GM23338 (cell line): ENCODE measurements around the gene SYNDIG1L. TPM values are rescaled to one million over a fixed set of nuclear protein-coding genes. Genes with fewer than 3 reads are reported as not detected.

Source experiments
- ATAC-seq: fragments of 200-7000 bp; cut with Tn5 transposase; 3 replicates; pipeline ENCODE4 v1.9.1; 2020
- DNase-seq: peaks from one replicate; pipeline ENCODE4 v3.0.0-alpha.2; 2015; ENCODE audit warnings: low spot score
- H2AFZ ChIP-seq: fragments of 200-600 bp; sonication (generic); 2 replicates; pipeline ENCODE4 v1.8.0; 2016; ENCODE audit warnings: antibody characterized with exemption, mild to moderate bottlenecking, moderate library complexity
- H3F3A ChIP-seq: fragments of 200-600 bp; sonication (generic); replicated peaks from 2 replicates; pipeline ENCODE4 v1.8.0; 2017; ENCODE audit warnings: antibody characterized with exemption, mixed run types, low read depth
- H3K27ac ChIP-seq: fragments of 200-600 bp; sonication (generic); 2 replicates; pipeline ENCODE4 v1.6.1; 2016; ENCODE audit warnings: low read depth
- H3K27me3 ChIP-seq: fragments of 200-600 bp; sonication (generic); 2 replicates; pipeline ENCODE4 v1.8.0; 2016; ENCODE audit warnings: mild to moderate bottlenecking, mixed run types, moderate library complexity; ENCODE audit not compliant: insufficient read depth
- H3K36me3 ChIP-seq: fragments of 200-600 bp; sonication (generic); 2 replicates; pipeline ENCODE4 v1.8.0; 2016; ENCODE audit warnings: mild to moderate bottlenecking; ENCODE audit not compliant: insufficient read depth
- H3K4me1 ChIP-seq: fragments of 200-600 bp; sonication (generic); 2 replicates; pipeline ENCODE4 v1.8.0; 2016; ENCODE audit warnings: mild to moderate bottlenecking, moderate library complexity; ENCODE audit not compliant: insufficient read depth
- H3K4me2 ChIP-seq: fragments of 200-600 bp; sonication (generic); 2 replicates; pipeline ENCODE4 v1.7.1; 2017; ENCODE audit warnings: mixed run types
- H3K4me3 ChIP-seq: fragments of 200-600 bp; sonication (generic); 2 replicates; pipeline ENCODE4 v1.6.1; 2016; ENCODE audit warnings: mixed run types
- H3K79me2 ChIP-seq: fragments of 200-600 bp; sonication (generic); replicated peaks from 2 replicates; pipeline ENCODE4 v1.8.0; 2017; ENCODE audit warnings: mild to moderate bottlenecking; ENCODE audit not compliant: insufficient read depth
- H3K9me2 ChIP-seq: fragments of 200-600 bp; sonication (generic); 2 replicates; pipeline ENCODE4 v1.8.0; 2017; ENCODE audit not compliant: insufficient read depth
- H4K20me1 ChIP-seq: fragments of 200-600 bp; sonication (generic); replicated peaks from 2 replicates; pipeline ENCODE4 v1.8.0; 2017; ENCODE audit warnings: mild to moderate bottlenecking; ENCODE audit not compliant: insufficient read depth
- H3K27ac Mint-ChIP-seq: 2 replicates; pipeline ENCODE4 v1.8.0; 2020; ENCODE audit warnings: inconsistent platforms, mild to moderate bottlenecking, moderate library complexity, mixed read lengths
- H3K27me3 Mint-ChIP-seq: 3 replicates; pipeline ENCODE4 v1.8.0; 2022; ENCODE audit warnings: low read depth, mild to moderate bottlenecking, moderate library complexity, mixed read lengths, inconsistent platforms; ENCODE audit not compliant: insufficient read depth, poor library complexity
- H3K36me3 Mint-ChIP-seq: 3 replicates; pipeline ENCODE4 v1.8.0; 2021; ENCODE audit warnings: low read depth, mild to moderate bottlenecking, inconsistent platforms, moderate library complexity, mixed read lengths
- H3K4me1 Mint-ChIP-seq: 3 replicates; pipeline ENCODE4 v1.8.0; 2020; ENCODE audit warnings: mild to moderate bottlenecking, inconsistent platforms, mixed read lengths
- H3K4me3 Mint-ChIP-seq: 3 replicates; pipeline ENCODE4 v1.8.0; 2021; ENCODE audit warnings: moderate library complexity, mild to moderate bottlenecking, inconsistent platforms, mixed read lengths
- H3K9me3 Mint-ChIP-seq: 3 replicates; pipeline ENCODE4 v1.8.0; 2020; ENCODE audit warnings: moderate library complexity, mild to moderate bottlenecking, inconsistent platforms, mixed read lengths
- STAT1 ChIP-seq: IDR thresholded peaks from one replicate; pipeline ENCODE4 v1.6.1; 2016; ENCODE audit warnings: antibody characterized with exemption; ENCODE audit not compliant: unreplicated experiment
- polyA plus RNA-seq: library from polyadenylated mRNA; unstranded; fragments of >200 nt; fragmentation: Nextera tagmentation; extraction: Ambion mirVana; gene quantifications from 2 replicates; pipeline ENCODE4 v1.2.1, GENCODE V29; 2016
- total RNA-seq: library from RNA; depleted of rRNA; stranded (reverse); fragments of >200 nt; shearing (Covaris generic); gene quantifications from 2 replicates; pipeline ENCODE4 v1.2.3, GENCODE V29; 2014
- TF ChIP-seq, protein P1 (sequence below): IDR thresholded peaks from one replicate; pipeline ENCODE4 v1.6.1; 2018; ENCODE audit warnings: antibody characterized with exemption; ENCODE audit not compliant: unreplicated experiment
- TF ChIP-seq, protein P2 (sequence below): fragments of 250-450 bp; sonication (Bioruptor Pico); IDR thresholded peaks from 2 replicates; pipeline ENCODE4 v1.5.0; 2020; ENCODE audit warnings: mild to moderate bottlenecking, moderate library complexity
- TF ChIP-seq, protein P3 (sequence below), 2 experiments: fragments of 200-600 bp in 1 of 2; sonication (generic) in 1 of 2; conservative IDR thresholded peaks; 2 replicates each; pipeline versions ENCODE4 v1.5.1 to v1.6.1; 2016 to 2017; ENCODE audit warnings: antibody characterized with exemption in 2 of 2, low read depth in 2 of 2, mild to moderate bottlenecking in 2 of 2, moderate library complexity in 1 of 2

Gene SYNDIG1L
- total and polyA plus RNA-seq, 2 experiments from 2014 or later, result 0.65 to 2.1 TPM

DNA sequence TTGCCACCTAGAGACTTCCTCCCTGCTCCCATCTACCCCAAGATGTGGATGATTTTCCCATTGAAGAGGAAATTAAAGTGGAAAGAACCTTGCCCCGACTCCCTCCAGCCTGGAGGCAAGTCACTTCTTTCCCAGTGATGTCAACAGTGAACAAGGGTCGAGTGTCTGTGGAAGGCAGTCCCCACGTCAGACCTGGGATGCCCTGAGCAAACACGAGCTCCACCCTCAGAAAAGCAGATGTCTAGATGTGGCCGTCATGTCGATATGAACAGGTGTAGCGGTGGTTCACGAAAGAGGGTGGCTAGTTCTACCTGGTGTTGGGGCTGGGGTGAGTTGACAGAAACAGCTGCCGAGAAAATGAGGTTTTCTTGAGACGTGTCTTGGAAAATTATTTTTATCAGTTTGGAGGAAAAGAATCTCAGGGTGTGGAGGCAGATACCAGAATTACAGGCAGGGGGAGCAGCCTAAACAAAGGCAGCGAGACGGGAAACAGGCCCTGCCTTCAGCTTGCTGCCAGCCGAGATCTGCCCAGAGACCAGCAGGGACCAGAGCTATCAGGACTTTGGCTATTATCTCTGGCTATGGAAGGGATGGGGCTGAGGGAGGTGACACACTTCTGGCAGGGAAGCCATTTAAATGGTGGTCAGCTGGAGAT, 25.9 kb downstream of the SYNDIG1L start:
- no peak overlapping the region for H3K27ac ChIP-seq
- 0 out of 2 replicates have a peak overlapping the region, but pooled peaks have one; percentile 30 for H3K4me2 ChIP-seq
- Mint-ChIP-seq H3K4me1 (peaks cover 55% of the 10 kb centered on the region), H3K4me3 (no peak overlapping the region; the same call in 2 of the 3 replicates), H3K27me3 (peaks cover 14% of the 10 kb centered on the region), H3K36me3 (no peaks in the 10 kb centered on the region; the same call in 1 of the 3 replicates), H3K9me3 (no peaks in the 10 kb centered on the region), H3K27ac (peak overlapping the region; percentile 16; the same call in 1 of the 2 replicates)
- ATAC-seq (peak; percentile 60), DNase-seq (peak; percentile 73)
- H3K4me3 ChIP-seq, result no peak overlapping the region
- H3K9me2 ChIP-seq, result no peaks in the 10 kb centered on the region
- peaks cover 24% of the 10 kb centered on the region for H3F3A ChIP-seq
- no peak for TF ChIP-seq STAT1
- TF ChIP-seq, protein P1, sequence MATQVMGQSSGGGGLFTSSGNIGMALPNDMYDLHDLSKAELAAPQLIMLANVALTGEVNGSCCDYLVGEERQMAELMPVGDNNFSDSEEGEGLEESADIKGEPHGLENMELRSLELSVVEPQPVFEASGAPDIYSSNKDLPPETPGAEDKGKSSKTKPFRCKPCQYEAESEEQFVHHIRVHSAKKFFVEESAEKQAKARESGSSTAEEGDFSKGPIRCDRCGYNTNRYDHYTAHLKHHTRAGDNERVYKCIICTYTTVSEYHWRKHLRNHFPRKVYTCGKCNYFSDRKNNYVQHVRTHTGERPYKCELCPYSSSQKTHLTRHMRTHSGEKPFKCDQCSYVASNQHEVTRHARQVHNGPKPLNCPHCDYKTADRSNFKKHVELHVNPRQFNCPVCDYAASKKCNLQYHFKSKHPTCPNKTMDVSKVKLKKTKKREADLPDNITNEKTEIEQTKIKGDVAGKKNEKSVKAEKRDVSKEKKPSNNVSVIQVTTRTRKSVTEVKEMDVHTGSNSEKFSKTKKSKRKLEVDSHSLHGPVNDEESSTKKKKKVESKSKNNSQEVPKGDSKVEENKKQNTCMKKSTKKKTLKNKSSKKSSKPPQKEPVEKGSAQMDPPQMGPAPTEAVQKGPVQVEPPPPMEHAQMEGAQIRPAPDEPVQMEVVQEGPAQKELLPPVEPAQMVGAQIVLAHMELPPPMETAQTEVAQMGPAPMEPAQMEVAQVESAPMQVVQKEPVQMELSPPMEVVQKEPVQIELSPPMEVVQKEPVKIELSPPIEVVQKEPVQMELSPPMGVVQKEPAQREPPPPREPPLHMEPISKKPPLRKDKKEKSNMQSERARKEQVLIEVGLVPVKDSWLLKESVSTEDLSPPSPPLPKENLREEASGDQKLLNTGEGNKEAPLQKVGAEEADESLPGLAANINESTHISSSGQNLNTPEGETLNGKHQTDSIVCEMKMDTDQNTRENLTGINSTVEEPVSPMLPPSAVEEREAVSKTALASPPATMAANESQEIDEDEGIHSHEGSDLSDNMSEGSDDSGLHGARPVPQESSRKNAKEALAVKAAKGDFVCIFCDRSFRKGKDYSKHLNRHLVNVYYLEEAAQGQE, result no peak
- TF ChIP-seq, protein P2, sequence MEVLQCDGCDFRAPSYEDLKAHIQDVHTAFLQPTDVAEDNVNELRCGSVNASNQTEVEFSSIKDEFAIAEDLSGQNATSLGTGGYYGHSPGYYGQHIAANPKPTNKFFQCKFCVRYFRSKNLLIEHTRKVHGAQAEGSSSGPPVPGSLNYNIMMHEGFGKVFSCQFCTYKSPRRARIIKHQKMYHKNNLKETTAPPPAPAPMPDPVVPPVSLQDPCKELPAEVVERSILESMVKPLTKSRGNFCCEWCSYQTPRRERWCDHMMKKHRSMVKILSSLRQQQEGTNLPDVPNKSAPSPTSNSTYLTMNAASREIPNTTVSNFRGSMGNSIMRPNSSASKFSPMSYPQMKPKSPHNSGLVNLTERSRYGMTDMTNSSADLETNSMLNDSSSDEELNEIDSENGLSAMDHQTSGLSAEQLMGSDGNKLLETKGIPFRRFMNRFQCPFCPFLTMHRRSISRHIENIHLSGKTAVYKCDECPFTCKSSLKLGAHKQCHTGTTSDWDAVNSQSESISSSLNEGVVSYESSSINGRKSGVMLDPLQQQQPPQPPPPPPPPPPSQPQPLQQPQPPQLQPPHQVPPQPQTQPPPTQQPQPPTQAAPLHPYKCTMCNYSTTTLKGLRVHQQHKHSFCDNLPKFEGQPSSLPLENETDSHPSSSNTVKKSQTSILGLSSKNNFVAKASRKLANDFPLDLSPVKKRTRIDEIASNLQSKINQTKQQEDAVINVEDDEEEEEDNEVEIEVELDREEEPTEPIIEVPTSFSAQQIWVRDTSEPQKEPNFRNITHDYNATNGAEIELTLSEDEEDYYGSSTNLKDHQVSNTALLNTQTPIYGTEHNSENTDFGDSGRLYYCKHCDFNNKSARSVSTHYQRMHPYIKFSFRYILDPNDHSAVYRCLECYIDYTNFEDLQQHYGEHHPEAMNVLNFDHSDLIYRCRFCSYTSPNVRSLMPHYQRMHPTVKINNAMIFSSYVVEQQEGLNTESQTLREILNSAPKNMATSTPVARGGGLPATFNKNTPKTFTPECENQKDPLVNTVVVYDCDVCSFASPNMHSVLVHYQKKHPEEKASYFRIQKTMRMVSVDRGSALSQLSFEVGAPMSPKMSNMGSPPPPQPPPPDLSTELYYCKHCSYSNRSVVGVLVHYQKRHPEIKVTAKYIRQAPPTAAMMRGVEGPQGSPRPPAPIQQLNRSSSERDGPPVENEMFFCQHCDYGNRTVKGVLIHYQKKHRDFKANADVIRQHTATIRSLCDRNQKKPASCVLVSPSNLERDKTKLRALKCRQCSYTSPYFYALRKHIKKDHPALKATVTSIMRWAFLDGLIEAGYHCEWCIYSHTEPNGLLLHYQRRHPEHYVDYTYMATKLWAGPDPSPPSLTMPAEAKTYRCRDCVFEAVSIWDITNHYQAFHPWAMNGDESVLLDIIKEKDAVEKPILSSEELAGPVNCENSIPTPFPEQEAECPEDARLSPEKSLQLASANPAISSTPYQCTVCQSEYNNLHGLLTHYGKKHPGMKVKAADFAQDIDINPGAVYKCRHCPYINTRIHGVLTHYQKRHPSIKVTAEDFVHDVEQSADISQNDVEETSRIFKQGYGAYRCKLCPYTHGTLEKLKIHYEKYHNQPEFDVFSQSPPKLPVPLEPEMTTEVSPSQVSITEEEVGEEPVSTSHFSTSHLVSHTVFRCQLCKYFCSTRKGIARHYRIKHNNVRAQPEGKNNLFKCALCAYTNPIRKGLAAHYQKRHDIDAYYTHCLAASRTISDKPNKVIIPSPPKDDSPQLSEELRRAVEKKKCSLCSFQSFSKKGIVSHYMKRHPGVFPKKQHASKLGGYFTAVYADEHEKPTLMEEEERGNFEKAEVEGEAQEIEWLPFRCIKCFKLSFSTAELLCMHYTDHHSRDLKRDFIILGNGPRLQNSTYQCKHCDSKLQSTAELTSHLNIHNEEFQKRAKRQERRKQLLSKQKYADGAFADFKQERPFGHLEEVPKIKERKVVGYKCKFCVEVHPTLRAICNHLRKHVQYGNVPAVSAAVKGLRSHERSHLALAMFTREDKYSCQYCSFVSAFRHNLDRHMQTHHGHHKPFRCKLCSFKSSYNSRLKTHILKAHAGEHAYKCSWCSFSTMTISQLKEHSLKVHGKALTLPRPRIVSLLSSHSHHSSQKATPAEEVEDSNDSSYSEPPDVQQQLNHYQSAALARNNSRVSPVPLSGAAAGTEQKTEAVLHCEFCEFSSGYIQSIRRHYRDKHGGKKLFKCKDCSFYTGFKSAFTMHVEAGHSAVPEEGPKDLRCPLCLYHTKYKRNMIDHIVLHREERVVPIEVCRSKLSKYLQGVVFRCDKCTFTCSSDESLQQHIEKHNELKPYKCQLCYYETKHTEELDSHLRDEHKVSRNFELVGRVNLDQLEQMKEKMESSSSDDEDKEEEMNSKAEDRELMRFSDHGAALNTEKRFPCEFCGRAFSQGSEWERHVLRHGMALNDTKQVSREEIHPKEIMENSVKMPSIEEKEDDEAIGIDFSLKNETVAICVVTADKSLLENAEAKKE (CRISPR knock-in tag), result no peak
- TF ChIP-seq, protein P3, sequence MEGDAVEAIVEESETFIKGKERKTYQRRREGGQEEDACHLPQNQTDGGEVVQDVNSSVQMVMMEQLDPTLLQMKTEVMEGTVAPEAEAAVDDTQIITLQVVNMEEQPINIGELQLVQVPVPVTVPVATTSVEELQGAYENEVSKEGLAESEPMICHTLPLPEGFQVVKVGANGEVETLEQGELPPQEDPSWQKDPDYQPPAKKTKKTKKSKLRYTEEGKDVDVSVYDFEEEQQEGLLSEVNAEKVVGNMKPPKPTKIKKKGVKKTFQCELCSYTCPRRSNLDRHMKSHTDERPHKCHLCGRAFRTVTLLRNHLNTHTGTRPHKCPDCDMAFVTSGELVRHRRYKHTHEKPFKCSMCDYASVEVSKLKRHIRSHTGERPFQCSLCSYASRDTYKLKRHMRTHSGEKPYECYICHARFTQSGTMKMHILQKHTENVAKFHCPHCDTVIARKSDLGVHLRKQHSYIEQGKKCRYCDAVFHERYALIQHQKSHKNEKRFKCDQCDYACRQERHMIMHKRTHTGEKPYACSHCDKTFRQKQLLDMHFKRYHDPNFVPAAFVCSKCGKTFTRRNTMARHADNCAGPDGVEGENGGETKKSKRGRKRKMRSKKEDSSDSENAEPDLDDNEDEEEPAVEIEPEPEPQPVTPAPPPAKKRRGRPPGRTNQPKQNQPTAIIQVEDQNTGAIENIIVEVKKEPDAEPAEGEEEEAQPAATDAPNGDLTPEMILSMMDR (conservative IDR thresholded peaks at IDR 0.05; ENCODE audit: low read depth in 2 of 2), result peak; percentile 34 to 47; a peak in 3 of 4 replicates
- peaks cover 39% of the 10 kb centered on the region for H3K4me1 ChIP-seq
- H4K20me1 ChIP-seq, result no peaks in the 10 kb centered on the region
- H3K79me2 ChIP-seq, result no peaks in the 10 kb centered on the region
- H3K36me3 ChIP-seq, result no peaks in the 10 kb centered on the region
- H2AFZ ChIP-seq, result peak overlapping the region; percentile 86; the same call in 1 of the 2 replicates
- no peaks in the 10 kb centered on the region for H3K27me3 ChIP-seq
